ENCODE measurements around the gene ASB16.
"Not testable (repeated sequence)": the region's sequence is repeated elsewhere in the genome, so short reads cannot be mapped to it uniquely, and the experiment has no call there.

The ASB16 gene

GRCh38 chr17:44147812-44148211, 22.7 kb upstream of the ASB16 start:
- DNase-seq (ENCODE audit: low spot score) = no peak

DNA sequence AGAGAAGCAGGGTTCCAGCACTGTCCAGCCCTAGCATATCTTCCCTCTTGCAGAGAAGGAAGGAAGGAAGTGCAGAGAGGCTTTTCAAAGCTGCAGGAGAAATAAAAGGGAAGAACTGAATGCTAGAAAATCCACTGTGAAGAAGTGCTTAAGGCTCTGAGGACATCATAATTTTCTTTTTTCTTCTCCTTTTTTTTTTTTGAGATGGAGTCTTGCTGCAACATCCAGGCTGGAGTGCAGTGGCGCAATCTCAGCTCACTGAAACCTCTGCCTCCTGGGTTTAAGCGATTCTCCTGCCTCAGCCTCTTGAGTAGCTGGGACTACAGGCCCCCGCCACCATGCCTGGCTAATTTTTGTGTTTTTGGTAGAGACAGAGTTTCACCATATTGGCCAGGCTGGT, 21.4 kb upstream of the ASB16 start:
- not testable (repeated sequence) for DNase-seq (ENCODE audit: low spot score)

DNA sequence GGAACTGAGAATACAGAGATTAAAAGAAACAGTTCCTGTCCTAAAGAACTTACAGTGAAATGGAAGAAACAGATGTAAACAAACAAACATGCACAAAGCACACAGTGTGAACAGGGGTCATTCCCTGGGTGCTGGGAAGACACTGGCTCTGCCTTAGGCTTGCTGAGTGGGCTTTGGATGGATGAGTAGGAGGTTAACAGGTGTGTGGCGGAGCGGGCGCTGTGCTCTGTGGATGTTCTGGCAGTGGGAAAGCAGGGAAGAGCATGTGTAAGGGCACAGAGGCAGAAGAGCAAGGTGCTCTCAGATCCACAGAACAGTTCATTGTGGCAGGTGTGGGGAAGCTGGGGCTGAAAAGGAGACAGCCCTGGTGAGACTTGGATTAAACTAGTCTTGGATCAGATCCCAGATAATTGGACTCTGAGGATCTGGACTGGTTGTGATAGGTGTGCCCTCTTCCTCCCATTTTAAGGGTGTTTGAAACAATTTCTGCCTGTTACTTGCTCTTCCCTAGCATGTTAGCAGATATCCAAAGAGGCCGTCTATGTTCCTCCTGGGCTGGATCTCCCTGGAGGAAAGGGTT, 20.7 kb upstream of the ASB16 start:
- DNase-seq (ENCODE audit: low spot score) = no peak

DNA sequence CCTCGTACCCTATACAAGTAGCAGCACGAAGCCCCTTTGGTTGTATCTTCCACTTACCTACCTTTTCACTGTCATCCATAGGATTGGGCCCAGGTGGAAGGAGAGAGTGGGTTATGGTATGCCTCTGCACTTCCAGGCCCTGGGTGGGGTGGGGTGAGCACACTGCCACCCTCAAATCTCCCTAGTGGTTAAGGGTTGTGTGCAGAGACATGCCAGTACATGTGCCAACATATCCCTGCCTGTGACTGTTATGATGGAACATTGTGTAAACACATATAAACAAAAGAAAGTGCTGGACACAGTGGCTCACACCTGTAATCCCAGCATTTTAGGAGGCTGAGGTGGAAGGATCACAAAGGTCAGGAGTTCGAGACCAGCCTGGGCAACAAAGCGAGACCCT, 17.6 kb upstream of the ASB16 start:
- DNase-seq (ENCODE audit: low spot score) = no peak

GRCh38 chr17:44155488-44155887, 15.0 kb upstream of the ASB16 start:
- no peak for DNase-seq (ENCODE audit: low spot score)

DNA sequence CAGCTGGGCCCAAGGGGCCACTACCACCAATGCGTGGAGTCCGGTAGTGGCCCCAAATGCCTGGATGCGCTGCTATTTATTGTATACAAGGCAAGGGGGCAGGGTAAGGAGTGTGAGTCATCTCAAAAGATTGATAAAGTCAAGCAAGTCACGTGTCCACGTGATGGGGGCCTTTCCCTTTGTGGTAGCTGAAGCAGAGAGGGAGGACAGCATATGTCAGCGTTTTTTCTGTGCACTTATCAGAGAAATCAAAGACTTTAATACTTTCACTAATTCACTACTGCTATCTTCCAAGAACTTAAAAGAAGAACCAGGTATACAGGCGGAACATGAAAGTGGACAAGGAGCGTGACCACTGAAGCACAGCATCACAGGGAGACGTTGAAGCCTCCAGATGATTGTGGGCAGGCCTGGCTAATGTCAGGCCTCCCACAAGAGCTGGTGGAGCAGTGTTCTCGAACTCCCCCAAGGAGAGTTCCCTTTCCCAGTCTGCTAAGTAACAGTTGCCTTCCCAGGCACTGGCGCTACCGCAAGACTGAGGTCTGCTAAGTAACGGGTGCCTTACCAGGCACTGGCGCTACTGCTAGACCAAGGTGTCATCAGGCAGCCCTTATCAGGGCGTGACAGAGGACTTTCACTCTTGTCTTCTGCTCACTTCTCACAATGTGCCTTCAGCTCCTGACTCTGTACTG, 10.8 kb upstream of the ASB16 start:
- DNase-seq (ENCODE audit: low spot score) = no peak

DNA sequence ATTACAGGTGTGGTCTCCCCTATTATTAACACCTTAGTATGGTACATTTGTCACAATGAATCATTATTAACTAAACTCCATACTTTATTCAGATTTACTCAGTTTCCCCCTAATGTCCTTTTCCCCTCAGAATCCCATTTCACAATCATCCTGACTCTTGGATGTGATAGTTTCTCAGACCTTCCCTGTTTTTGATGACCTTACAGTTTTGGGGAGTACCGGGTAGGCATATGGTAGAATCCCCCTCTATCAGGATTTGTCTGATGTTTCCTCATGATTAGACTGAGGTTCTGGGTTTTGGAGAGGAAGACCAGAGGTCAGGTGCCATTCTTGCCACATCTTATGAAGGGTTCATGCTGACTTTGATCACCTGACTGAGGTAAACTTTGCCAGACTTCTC, 6.0 kb upstream of the ASB16 start:
- DNase-seq (ENCODE audit: low spot score) = no peak

DNA sequence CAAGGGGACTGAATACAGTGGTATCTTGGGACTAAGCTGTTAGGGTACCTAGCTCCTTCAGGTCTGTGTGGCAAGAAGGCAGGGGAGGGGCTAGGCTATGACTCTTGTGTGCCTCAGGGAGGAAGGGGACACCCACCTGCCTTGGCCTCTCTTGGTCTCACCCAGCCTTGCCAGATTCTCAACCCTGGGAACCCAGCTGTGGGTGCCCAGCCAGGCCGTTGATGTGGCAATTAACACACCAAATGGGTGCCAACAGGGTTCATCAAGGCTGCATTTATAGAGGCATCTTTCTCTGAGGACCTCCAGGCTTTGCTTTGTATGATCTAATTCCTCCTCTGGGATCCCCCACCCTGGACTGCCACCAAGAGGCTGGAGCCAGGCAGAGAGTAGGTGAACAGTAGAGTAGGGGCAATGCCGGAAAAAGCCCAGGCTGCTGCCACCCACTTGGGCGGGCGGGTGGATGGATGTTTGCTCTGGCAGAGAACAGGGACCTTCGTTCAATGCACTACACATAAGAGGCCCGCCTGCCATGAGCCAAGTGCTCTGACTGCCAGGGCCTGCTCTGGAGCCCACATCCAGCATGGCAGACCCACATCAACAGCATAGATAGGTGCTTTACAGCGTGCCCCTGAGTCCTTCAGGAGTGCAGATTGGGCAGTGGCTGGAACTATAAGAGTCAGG, 3.2 kb upstream of the ASB16 start:
- DNase-seq (ENCODE audit: low spot score) = no peak

DNA sequence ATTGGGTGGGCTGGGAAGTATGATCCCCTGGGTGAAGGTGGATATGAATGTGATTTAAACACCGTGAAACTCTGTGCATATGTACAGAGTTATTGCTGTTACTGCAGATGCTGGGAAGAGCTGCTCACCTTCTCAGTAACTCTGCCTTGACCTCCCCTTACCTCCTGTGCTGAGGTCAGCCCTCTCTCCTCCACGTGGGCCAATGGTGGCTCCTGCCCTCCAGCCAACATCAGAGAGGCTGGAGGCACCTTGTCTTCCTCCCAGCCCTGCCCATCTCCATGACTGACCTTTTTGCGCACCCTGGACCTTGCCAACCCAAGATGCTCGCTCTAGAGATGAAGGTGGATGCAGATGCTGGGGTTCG, 387 bp upstream of the ASB16 start:
- no peak for DNase-seq (ENCODE audit: low spot score)

DNA sequence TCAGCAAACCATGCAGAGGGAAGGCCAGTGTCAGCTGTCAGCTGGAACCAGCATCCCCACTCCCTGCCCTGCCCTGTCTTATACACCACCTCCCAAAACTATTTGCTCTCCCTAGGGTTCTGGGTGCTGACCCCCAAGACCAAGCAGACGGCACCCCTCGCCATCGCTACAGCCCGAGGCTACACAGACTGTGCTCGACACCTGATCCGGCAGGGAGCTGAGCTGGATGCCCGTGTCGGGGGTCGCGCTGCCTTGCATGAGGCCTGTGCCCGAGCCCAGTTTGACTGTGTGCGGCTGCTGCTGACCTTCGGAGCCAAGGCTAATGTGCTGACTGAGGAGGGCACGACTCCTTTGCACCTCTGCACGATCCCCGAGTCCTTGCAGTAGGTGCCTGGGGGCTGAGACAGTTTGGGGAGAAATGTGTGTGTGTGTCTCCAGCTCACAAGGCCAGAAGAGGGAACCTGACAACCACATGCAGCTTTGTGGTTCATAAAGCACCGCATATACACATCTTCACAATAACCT, 1.5 kb downstream of the ASB16 start:
- no peak for DNase-seq (ENCODE audit: low spot score)

DNA sequence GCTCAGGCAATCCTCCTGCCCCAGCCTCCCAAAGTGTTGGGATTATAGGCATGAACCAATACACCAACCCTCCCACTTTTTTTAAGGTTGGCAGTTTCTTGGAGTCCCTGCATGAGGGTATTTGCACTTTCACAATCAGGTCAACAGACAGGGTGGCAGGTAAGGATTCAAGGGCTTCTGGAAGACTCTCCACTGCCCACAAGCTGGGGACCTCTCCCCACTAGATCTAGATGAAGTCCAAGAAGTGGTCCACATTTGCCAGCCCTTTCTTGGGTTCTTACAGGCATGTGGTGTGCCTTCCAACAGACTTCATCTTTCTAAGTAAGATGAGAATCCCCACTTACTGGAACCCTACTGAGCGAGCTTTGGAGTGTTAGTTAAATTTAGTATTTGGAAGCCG, 3.9 kb downstream of the ASB16 start:
- DNase-seq (ENCODE audit: low spot score) = no peak

GRCh38 chr17:44176257-44176656, 5.8 kb downstream of the ASB16 start:
- no peak for DNase-seq (ENCODE audit: low spot score)

DNA sequence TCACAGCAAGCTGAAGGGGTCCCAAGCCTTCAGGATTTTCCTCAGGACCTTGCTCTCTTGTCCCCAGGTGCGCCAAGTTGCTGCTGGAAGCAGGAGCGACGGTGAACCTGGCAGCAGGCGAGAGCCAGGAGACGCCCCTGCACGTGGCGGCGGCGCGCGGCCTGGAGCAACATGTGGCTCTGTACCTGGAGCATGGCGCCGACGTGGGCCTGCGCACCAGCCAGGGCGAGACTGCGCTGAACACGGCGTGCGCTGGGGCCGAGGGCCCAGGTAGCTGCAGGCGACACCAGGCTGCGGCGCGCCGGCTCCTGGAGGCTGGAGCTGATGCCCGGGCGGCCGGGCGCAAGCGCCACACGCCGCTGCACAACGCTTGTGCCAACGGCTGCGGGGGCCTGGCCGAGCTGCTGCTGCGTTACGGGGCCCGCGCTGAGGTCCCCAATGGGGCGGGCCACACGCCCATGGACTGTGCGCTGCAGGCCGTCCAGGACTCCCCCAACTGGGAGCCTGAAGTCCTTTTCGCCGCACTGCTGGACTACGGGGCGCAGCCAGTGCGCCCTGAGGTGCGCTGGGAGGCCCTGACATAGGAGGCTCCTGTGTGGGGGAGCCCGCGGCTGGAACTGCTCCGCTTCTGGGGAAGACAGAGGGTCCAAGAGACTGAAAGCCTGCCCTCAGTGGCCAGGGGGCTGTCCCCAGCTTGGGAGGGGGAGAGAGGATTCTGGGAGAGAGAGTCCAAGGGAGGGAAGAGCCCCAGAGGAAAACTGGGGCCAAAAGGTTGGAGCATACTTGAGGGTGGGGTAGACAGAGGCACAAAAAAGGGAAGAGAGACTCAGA, 6.4 kb downstream of the ASB16 start:
- DNase-seq (ENCODE audit: low spot score) = no peak

GRCh38 chr17:44177640-44178039, 7.1 kb downstream of the ASB16 start:
- no peak for DNase-seq (ENCODE audit: low spot score)

GRCh38 chr17:44178133-44178532, 7.6 kb downstream of the ASB16 start:
- DNase-seq (ENCODE audit: low spot score) = no peak

DNA sequence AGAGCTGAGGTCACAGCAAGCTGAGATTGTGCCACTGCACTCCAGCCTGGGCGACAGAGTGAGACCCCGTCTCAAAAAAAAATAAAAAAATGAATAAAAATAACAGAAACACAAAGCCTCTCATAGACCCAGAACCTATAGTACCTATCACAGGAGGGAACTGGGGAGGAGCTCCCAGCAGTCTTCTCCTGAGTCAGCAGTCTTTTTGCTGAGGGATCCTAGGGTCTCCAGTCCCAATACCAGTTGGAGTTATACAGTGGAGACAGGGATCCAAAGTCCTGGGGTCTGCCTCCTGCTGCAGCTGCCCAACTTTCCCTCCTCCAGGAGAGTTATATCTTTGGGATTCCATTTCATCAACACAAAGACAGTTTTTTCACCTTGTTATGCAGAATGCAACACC, 12.5 kb downstream of the ASB16 start:
- DNase-seq (ENCODE audit: low spot score) = no peak

- DNase-seq (ENCODE audit: low spot score) = no peak
Measured at GRCh38 chr17:44184212-44184810, 13.8 kb downstream of the ASB16 start.

- DNase-seq (ENCODE audit: low spot score) = peak; percentile 98
Measured at GRCh38 chr17:44186307-44187130, 16.0 kb downstream of the ASB16 start, which contains the start of gene TMUB2. Gene TMUB2 (plus strand): TSS chr17:44186972. CDS start chr17:44187709, 737 bp downstream.

DNA sequence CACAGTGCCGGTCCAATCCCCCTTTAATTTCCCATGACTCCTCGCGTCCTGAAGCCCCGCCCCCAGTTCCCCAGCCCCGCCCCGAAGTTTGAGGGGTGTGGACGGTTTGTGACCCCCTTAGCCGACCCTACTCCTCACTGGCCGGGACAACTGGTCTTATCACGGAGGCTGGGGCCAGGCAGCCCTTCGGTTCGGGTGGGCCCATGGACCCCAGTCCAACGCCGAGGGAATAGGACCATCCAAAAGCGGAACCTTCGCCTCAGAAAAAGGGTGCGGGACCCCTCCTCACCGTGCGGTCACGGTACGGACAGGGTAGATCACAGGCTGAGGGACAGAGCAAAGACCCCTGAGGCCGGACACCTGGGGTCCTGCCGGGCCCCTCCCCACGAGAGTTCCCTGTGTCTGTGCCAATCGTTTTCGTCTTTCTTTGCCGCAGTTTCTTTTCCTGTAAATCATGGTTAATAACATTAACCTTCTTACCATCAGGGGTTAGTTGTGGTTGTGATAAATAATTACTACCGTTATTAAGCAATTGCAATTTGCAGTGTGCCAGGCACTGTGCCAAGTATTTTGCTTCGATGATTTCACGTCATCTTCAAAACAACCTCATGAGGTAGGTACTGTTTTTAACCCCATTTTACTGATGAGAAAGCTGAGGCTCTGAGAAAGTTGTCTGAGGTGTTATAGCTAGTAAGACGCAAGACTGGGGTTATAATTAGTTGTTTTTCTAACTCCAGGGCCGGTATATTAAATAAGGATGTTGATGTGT, 16.8 kb downstream of the ASB16 start:
- DNase-seq (ENCODE audit: low spot score) = no peak

Data from HuH-7 (cell line).